ENCODE data around the gene MBTPS1.

GRCh38 chr16:84061236-84061819, 55.4 kb downstream of the MBTPS1 start:
- TF ChIP-seq CTCF (IDR thresholded peaks at IDR 0.05) (no peak), POLR2A (IDR thresholded peaks at IDR 0.05) (no peak)

All from heart left ventricle (tissue), 13 donors.